HepG2 (cell line): ENCODE results near the gene OR13J1. TPM values are rescaled to one million over a fixed set of nuclear protein-coding genes. Genes with fewer than 3 reads are reported as not detected.

Source experiments
- ATAC-seq: fragments of 200-7000 bp; cut with Tn5 transposase; 3 replicates; pipeline ENCODE4 v1.9.1; 2020; ENCODE audit warnings: mild to moderate bottlenecking, moderate library complexity
- BruUV-seq: library from RNA; stranded (reverse); fragments of 400-500 nt; replicated peaks from 2 replicates; lab custom pipeline; 2021; lab: Mats Ljungman, UMichigan
- CTCF ChIA-PET: fragments of 300-600 bp; formaldehyde crosslinking; extraction: SDS; loops from one replicate; lab custom pipeline; 2021; ENCODE audit warnings: low total read pairs, inconsistent platforms, low intra/inter-chr PET ratio; lab: Yijun Ruan, JAX
- POLR2A ChIA-PET: fragments of 350-600 bp; sonication (Branson Sonifier 250); formaldehyde crosslinking; loops from one replicate; lab custom pipeline; 2020; ENCODE audit warnings: antibody characterized with exemption, inconsistent platforms; lab: Yijun Ruan, JAX
- DNase-seq: peaks from one replicate; pipeline ENCODE4 v3.0.0-alpha.2; 2015; ENCODE audit warnings: low spot score
- FAIRE-seq: peaks from 3 replicates; lab custom pipeline; 2011; peaks lifted over from hg19 to GRCh38; lab: Jason Lieb, UNC
- H2AFZ ChIP-seq: one replicate; pipeline ENCODE4 v1.6.1; 2011; ENCODE audit warnings: low read length, inconsistent platforms
- H3K27ac ChIP-seq: fragments of 300-600 bp; 3 replicates; pipeline ENCODE4 v1.8.0; 2011; ENCODE audit warnings: mixed run types, mild to moderate bottlenecking, mixed read lengths, low read length, inconsistent platforms; ENCODE audit not compliant: insufficient read depth; ENCODE audit errors: extremely low read length
- H3K27me3 ChIP-seq, 2 experiments: fragments of 200-600 bp in 1 of 2; 2 replicates in 1 of 2; 3 replicates in 1 of 2; pipeline versions ENCODE4 v1.6.0 to v1.8.0; 2011; ENCODE audit warnings: low read length in 2 of 2, mild to moderate bottlenecking in 2 of 2, moderate library complexity in 2 of 2, inconsistent platforms in 1 of 2; ENCODE audit not compliant: insufficient read depth in 2 of 2, control insufficient read depth in 1 of 2
- H3K36me3 ChIP-seq, 2 experiments: fragments of 200-600 bp in 1 of 2; replicated peaks in 1 of 2; 2 replicates in 1 of 2; 3 replicates in 1 of 2; pipeline versions ENCODE4 v1.5.1 to v1.8.0; 2011; ENCODE audit warnings: low read length in 2 of 2, inconsistent platforms in 1 of 2; ENCODE audit not compliant: insufficient read depth in 2 of 2, control insufficient read depth in 1 of 2
- H3K4me1 ChIP-seq: 2 replicates; pipeline ENCODE4 v1.5.1; 2012; ENCODE audit warnings: low read length, inconsistent platforms; ENCODE audit not compliant: insufficient read depth
- H3K4me2 ChIP-seq: 2 replicates; pipeline ENCODE4 v1.6.0; 2011; ENCODE audit warnings: low read depth, low read length, inconsistent platforms
- H3K4me3 ChIP-seq, 3 experiments: fragments of 200-600 bp in 1 of 3; sonication (generic), shearing (Covaris generic) in 1 of 3; replicated peaks in 1 of 3; 2 replicates each; pipeline ENCODE4 v1.5.1; 2011 to 2016; ENCODE audit warnings: low read length in 3 of 3, inconsistent platforms in 2 of 3, low read depth in 2 of 3, mild to moderate bottlenecking in 2 of 3, control low read depth in 1 of 3, mixed read lengths in 1 of 3; ENCODE audit not compliant: insufficient read depth in 1 of 3
- H3K79me2 ChIP-seq: one replicate; pipeline ENCODE4 v1.6.1; 2011; ENCODE audit warnings: low read length, inconsistent platforms; ENCODE audit not compliant: insufficient read depth
- H3K9ac ChIP-seq: 2 replicates; pipeline ENCODE4 v1.6.0; 2011; ENCODE audit warnings: mild to moderate bottlenecking, low read depth, low read length, inconsistent platforms; ENCODE audit not compliant: insufficient read depth
- H3K9me3 ChIP-seq: 2 replicates; pipeline ENCODE4 v1.5.1; 2012; ENCODE audit warnings: mild to moderate bottlenecking, low read length
- H4K20me1 ChIP-seq: 2 replicates; pipeline ENCODE4 v1.6.0; 2011; ENCODE audit warnings: inconsistent platforms, mild to moderate bottlenecking, low read length, moderate library complexity; ENCODE audit not compliant: insufficient read depth
- REPIN1 ChIP-seq: sonication (generic); formaldehyde crosslinking; IDR thresholded peaks from 2 replicates; pipeline ENCODE4 v1.8.0; 2022; ENCODE audit warnings: missing genetic modification reagents, low read depth, mild to moderate bottlenecking, borderline replicate concordance
- ZNF616 ChIP-seq: sonication (generic); formaldehyde crosslinking; IDR thresholded peaks from 2 replicates; pipeline ENCODE4 v1.5.0; 2020; ENCODE audit warnings: low read depth, mild to moderate bottlenecking, missing genetic modification reagents
- WGBS: methylation state at CpG from one replicate; pipeline ENCODE4 v1.1.6; 2017; ENCODE audit warnings: low lambda C conversion rate; 5-methylcytosine and 5-hydroxymethylcytosine counted together
- in situ Hi-C: cut with HindIII; loops from 2 replicates; pipeline ENCODE4 v1.10.0; 2017; ENCODE audit warnings: low pct_unique_long_range_greater_than_20kb; ENCODE audit not compliant: extremely low pct_ligation_motif_present
- intact Hi-C: fragments of 100-400 bp; cut with micrococcal nuclease; formaldehyde crosslinking; loops from one replicate; pipeline ENCODE4 v1.10.0; 2022; ENCODE audit not compliant: unreplicated experiment
- polyA plus RNA-seq, 8 experiments: library from polyadenylated mRNA; depleted of rRNA in 3 of 8; stranded (reverse) in 7 of 8; unstranded in 1 of 8; fragments of >200 nt; fragmentation: Illumina TruSeq in 4 of 8; extraction: Trizol in 4 of 8; gene quantifications; 2 replicates each; pipeline versions ENCODE4 v1.2.1 to v1.2.3, GENCODE V29; 2011 to 2016; ENCODE audit warnings: low read depth in 4 of 8, missing spikeins in 1 of 8, mixed read lengths in 1 of 8; ENCODE audit not compliant: insufficient read depth in 1 of 8
- total RNA-seq, 5 experiments: library from RNA; depleted of rRNA; stranded (reverse); fragments of >200 nt; fragmentation: Illumina TruSeq; extraction: Trizol; gene quantifications; 2 replicates each; pipeline ENCODE4 v1.2.3, GENCODE V29; 2016; ENCODE audit warnings: low read depth in 1 of 5
- TF ChIP-seq, protein P1 (sequence below), 2 experiments: fragments of 450-650 bp in 1 of 2; sonication (generic) in 1 of 2; formaldehyde crosslinking in 1 of 2; IDR thresholded peaks; 2 replicates each; pipeline versions ENCODE4 v1.6.1 to v1.8.0; 2016 to 2022; ENCODE audit warnings: antibody characterized with exemption in 1 of 2, mild to moderate bottlenecking in 1 of 2, missing genetic modification reagents in 1 of 2
- TF ChIP-seq, protein P2 (sequence below): sonication (generic); formaldehyde crosslinking; IDR thresholded peaks from 2 replicates; pipeline ENCODE4 v1.8.1; 2023; ENCODE audit warnings: mild to moderate bottlenecking, missing genetic modification reagents, borderline replicate concordance

The OR13J1 gene
- total and polyA plus RNA-seq, 2 of the 13 experiments (the other 11 are each of a cell fraction or from before 2014, with no cell fraction given) = not detected

DNA sequence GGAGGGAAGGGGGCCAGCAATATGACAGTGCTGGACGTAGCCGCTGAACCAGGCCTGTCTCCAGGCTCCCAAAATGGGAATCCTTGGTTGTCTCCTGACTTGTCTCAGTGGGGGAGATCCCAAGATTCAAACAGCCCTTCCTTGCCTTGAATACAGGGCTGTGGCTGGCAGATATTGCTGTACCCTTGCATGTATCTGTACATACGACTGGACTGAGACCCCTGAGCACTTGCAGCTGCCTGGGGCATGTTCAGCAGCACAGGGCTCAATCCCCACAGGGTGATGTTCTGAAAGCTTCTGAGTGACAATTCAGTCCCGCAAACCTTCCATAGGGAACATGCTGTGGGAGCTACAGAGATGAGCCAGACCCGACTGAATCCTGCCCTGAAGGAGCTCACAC, 13.3 kb downstream of the OR13J1 start (continued):
- TF ChIP-seq, protein P1, sequence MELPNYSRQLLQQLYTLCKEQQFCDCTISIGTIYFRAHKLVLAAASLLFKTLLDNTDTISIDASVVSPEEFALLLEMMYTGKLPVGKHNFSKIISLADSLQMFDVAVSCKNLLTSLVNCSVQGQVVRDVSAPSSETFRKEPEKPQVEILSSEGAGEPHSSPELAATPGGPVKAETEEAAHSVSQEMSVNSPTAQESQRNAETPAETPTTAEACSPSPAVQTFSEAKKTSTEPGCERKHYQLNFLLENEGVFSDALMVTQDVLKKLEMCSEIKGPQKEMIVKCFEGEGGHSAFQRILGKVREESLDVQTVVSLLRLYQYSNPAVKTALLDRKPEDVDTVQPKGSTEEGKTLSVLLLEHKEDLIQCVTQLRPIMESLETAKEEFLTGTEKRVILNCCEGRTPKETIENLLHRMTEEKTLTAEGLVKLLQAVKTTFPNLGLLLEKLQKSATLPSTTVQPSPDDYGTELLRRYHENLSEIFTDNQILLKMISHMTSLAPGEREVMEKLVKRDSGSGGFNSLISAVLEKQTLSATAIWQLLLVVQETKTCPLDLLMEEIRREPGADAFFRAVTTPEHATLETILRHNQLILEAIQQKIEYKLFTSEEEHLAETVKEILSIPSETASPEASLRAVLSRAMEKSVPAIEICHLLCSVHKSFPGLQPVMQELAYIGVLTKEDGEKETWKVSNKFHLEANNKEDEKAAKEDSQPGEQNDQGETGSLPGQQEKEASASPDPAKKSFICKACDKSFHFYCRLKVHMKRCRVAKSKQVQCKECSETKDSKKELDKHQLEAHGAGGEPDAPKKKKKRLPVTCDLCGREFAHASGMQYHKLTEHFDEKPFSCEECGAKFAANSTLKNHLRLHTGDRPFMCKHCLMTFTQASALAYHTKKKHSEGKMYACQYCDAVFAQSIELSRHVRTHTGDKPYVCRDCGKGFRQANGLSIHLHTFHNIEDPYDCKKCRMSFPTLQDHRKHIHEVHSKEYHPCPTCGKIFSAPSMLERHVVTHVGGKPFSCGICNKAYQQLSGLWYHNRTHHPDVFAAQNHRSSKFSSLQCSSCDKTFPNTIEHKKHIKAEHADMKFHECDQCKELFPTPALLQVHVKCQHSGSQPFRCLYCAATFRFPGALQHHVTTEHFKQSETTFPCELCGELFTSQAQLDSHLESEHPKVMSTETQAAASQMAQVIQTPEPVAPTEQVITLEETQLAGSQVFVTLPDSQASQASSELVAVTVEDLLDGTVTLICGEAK (IDR thresholded peaks at IDR 0.05) = no peak
- TF ChIP-seq, protein P1 (CRISPR knock-in tag; IDR thresholded peaks at IDR 0.05) = no peak

DNA sequence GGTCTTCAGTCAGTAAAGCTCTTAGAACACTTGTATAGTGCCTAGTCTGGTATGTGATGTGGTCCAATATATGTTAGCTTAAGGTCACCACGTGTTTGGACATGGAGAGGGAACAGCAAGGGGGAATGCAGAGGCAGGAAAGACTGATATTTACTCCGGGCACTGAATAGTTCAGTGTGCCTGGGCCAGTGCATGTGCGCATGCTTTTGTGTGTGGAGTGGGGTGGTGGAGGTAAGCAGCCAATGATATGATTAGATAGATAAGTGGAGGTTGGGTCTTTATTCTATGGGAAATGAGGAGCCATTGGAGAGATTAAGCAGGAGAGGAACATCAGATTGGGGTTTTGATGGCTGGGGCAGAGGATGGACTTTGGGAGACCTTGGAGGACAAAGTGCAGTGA, 14.0 kb downstream of the OR13J1 start:
- H4K20me1 ChIP-seq = no peaks in the 10 kb centered on the region
- in situ Hi-C loops = no loop called here
- H3K4me1 ChIP-seq = no peaks in the 10 kb centered on the region
- no peak overlapping the region for H3K4me3 ChIP-seq
- DNase-seq = no peak
- TF ChIP-seq, protein P2, sequence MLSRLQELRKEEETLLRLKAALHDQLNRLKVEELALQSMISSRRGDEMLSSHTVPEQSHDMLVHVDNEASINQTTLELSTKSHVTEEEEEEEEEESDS = no peak
- TF ChIP-seq ZNF616 (CRISPR knock-in tag) (no peak), REPIN1 (CRISPR knock-in tag) (no peak)
- TF ChIP-seq, all 625 proteins: peak for 0
- Histone ChIP-seq H2AFZ (no peak overlapping the region), H3K9ac (no peak overlapping the region), H3K4me2 (no peak overlapping the region), H3K36me3 (no peaks in the 10 kb centered on the region), H3K9me3 (no peaks in the 10 kb centered on the region), H3K27me3 (peaks cover 0 to 24% of the 10 kb centered on the region in 2 experiments; a peak in 2 of 5 replicates), H3K79me2 (no peaks in the 10 kb centered on the region), H3K27ac (no peak overlapping the region)
- CTCF ChIA-PET = no interaction called here
- intact Hi-C loops = no loop called here
- FAIRE-seq (no peak), ATAC-seq (no peak)
- POLR2A ChIA-PET = no interaction called here
- no TSS peak for BruUV-seq
- 22% methylated on average over 3 of the region's 3 CpGs for WGBS
